BLaER1 (cell line): ENCODE results near the gene LHX3.

Experiments
- H3K27ac ChIP-seq: shearing (Covaris generic); formaldehyde crosslinking; 2 replicates; pipeline ENCODE4 v1.8.1; 2022
- H3K27me3 ChIP-seq: shearing (Covaris generic); formaldehyde crosslinking; 2 replicates; pipeline ENCODE4 v1.8.1; 2022
- H3K36me3 ChIP-seq: shearing (Covaris generic); formaldehyde crosslinking; 2 replicates; pipeline ENCODE4 v1.8.1; 2022
- H3K4me1 ChIP-seq: shearing (Covaris generic); formaldehyde crosslinking; 2 replicates; pipeline ENCODE4 v1.8.1; 2022
- H3K4me2 ChIP-seq: shearing (Covaris generic); formaldehyde crosslinking; 2 replicates; pipeline ENCODE4 v1.8.1; 2022
- H3K4me3 ChIP-seq: shearing (Covaris generic); formaldehyde crosslinking; 2 replicates; pipeline ENCODE4 v1.8.1; 2022
- H3K9ac ChIP-seq: shearing (Covaris generic); formaldehyde crosslinking; 2 replicates; pipeline ENCODE4 v1.8.1; 2022
- H3K9me3 ChIP-seq: shearing (Covaris generic); formaldehyde crosslinking; 2 replicates; pipeline ENCODE4 v1.8.1; 2022
- H4K20me1 ChIP-seq: shearing (Covaris generic); formaldehyde crosslinking; 2 replicates; pipeline ENCODE4 v1.8.1; 2022
- Cebpa-rat ChIP-seq: shearing (Covaris generic); IDR thresholded peaks from 2 replicates; pipeline ENCODE4 v1.8.1; 2022

Gene LHX3

DNA sequence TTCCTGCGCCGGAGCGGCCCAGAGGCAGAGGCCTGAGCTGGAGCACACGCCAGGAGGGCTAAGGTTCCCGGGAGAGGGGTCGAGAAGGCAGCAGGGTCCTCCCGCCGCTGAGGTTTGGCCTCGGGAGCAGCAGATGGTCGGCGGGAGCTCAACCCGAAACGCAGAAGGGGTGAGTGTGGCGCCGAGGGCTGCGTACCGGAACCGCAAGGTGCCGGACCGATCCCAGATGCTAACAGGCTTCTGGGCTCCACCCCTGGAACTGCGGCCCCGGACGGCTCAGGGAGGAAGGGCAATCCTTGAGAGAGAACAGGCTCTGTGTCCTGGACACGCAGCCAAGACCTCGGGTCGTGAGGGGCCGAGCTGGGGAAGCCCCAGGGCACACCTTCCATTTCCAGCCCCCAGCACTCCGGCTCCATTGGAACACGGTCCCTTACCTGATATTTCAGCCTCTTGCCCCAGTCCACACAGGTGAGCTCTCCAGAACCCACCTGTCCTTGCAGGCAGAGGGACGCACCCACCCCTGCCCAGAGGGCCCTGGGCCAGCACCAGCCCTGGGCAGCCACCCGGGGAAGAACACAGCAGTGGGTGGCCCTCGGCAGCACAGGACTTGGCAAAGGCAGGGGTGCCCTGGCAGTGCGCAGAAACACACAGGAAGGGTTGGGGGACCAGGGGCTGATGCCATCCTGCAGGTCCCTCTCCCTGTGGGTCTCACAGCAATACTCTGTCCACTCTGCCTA, 1.4 kb downstream of the LHX3 start:
- peaks cover 16% of the 10 kb centered on the region for H3K9me3 ChIP-seq
- no peak overlapping the region for H3K4me2 ChIP-seq
- H3K4me3 ChIP-seq: no peak overlapping the region
- peaks cover 27% of the 10 kb centered on the region for H3K36me3 ChIP-seq
- peaks cover 75% of the 10 kb centered on the region for H3K27me3 ChIP-seq
- no peak overlapping the region for H3K27ac ChIP-seq
- peaks cover 87% of the 10 kb centered on the region for H4K20me1 ChIP-seq
- H3K4me1 ChIP-seq: peaks cover 11% of the 10 kb centered on the region
- TF ChIP-seq Cebpa-rat: no peak
- H3K9ac ChIP-seq: no peak overlapping the region

- H3K4me2 ChIP-seq: no peak overlapping the region
- H3K27me3 ChIP-seq: peaks cover 83% of the 10 kb centered on the region
- no peak overlapping the region for H3K4me3 ChIP-seq
These were observed 2.2 kb downstream of the LHX3 start for GRCh38 chr9:136202454-136203407.

GRCh38 chr9:136201609-136202453, 3.1 kb downstream of the LHX3 start:
- no peak overlapping the region for H3K9ac ChIP-seq
- no peak for TF ChIP-seq Cebpa-rat
- H3K36me3 ChIP-seq: peaks cover 14% of the 10 kb centered on the region
- H3K4me2 ChIP-seq: no peak overlapping the region
- peaks cover 92% of the 10 kb centered on the region for H3K27me3 ChIP-seq
- H3K9me3 ChIP-seq: peaks cover 16% of the 10 kb centered on the region
- peaks cover 89% of the 10 kb centered on the region for H4K20me1 ChIP-seq
- no peak overlapping the region for H3K4me3 ChIP-seq
- H3K4me1 ChIP-seq: peaks cover 5% of the 10 kb centered on the region; the same call in 1 of the 2 replicates
- H3K27ac ChIP-seq: no peak overlapping the region

More at GRCh38 chr9:136202454-136203407, 2.2 kb downstream of the LHX3 start:
- Histone ChIP-seq H3K9ac (no peak overlapping the region), H3K9me3 (peaks cover 16% of the 10 kb centered on the region), H3K36me3 (peaks cover 21% of the 10 kb centered on the region), H3K4me1 (peaks cover 5% of the 10 kb centered on the region), H3K27ac (no peak overlapping the region), H4K20me1 (peaks cover 89% of the 10 kb centered on the region)
- no peak for TF ChIP-seq Cebpa-rat

DNA sequence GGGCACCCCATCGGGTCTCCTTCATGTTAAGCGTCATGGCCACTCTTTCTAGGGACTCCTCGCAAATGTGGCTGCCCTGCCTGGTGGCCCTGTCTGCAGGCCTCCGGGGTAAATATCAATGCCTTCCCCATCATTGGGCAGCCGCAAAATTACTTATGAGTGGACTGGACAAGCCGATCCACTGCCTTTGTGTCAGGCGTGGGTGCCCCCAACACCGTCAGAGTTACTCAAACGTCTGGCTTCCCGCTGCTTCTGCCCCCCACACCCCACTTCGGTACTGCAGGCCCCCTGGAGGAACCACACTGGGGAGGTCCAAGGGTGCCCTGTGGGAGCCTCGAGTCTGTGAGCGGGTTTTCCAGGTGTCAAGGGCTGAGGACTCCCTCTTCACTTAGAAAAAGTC, 3.8 kb downstream of the LHX3 start:
- H3K36me3 ChIP-seq: peaks cover 9% of the 10 kb centered on the region
- peaks cover 89% of the 10 kb centered on the region for H4K20me1 ChIP-seq
- H3K9ac ChIP-seq: no peak overlapping the region
- peaks cover 16% of the 10 kb centered on the region for H3K9me3 ChIP-seq
- TF ChIP-seq Cebpa-rat: no peak
- H3K4me2 ChIP-seq: no peak overlapping the region
- no peak overlapping the region for H3K27ac ChIP-seq
- H3K4me3 ChIP-seq: no peak overlapping the region
- H3K4me1 ChIP-seq: peaks cover 8% of the 10 kb centered on the region; the same call in 1 of the 2 replicates
- H3K27me3 ChIP-seq: peaks cover 99% of the 10 kb centered on the region

DNA sequence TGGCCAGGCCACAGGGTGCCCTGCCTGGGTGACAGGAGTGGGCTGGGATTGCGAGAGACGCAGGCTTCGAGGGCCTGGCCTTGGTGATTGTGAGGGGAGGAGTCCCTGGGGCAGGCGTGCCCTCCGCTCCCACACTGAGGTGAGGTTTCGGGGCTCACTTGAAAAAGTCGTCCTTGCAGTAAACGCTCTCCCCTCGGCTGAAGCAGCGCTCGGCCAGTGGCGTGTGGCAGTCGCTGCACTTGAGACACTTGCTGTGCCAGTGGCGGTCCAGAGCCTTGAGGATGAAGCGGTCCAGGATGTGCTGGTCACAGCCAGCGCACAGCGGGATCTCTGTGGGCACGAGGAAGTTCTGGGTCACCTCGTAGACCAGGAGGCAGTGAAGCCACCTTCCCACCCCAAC, 4.5 kb downstream of the LHX3 start:
- Histone ChIP-seq H4K20me1 (peaks cover 86% of the 10 kb centered on the region), H3K4me1 (peaks cover 8% of the 10 kb centered on the region; the same call in 1 of the 2 replicates), H3K36me3 (peaks cover 2% of the 10 kb centered on the region; the same call in 1 of the 2 replicates), H3K4me3 (no peak overlapping the region), H3K4me2 (no peak overlapping the region), H3K9ac (no peak overlapping the region), H3K27ac (no peak overlapping the region), H3K27me3 (peaks cover 99% of the 10 kb centered on the region), H3K9me3 (peaks cover 16% of the 10 kb centered on the region)
- TF ChIP-seq Cebpa-rat: no peak

DNA sequence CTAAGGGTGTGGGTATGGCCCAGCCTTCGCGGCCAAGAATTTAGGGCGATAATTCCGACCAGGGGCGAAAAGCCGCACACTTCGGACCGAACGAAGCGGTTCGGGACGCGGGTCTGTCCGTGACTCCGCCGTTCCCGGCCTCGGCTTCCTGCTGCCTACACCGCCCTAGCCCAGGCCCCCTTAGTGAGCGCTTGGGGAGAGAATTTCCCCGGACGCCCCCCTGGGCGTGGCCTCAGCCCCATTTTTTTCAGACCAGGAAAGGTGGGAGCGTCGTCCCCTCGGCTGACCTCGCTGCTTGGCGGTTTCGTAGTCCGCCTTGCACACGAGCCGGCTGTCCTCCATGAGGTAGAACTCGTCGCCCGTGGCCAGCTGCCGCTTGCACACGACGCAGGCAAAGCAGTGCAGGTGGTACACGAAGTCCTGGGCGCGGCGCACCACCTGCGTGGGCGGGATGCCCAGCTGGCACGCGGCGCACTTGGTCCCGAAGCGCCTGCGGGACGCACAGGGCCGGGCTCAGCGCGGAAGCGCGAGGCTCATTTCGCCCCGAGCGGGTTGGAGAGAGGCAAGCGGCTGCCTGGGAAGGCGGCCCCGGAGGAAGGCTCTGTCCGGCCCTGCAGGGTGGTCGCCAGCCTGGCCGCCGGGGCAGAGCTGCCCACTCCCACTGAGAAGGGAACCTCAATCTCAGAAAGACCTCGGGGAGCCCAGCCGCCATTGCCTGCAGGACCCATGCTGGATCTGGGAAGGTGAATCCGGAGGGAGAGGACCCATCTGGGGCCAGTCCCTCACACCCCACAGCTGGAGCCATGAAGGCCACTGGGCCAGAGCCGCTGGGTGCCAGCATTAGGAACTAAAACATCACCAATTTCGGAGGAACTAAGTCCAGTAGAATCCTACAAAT, 5.3 kb downstream of the LHX3 start:
- Histone ChIP-seq H3K4me1 (peaks cover 8% of the 10 kb centered on the region; the same call in 1 of the 2 replicates), H3K4me3 (no peak overlapping the region), H3K27ac (no peak overlapping the region), H3K4me2 (no peak overlapping the region), H3K9ac (no peak overlapping the region), H3K9me3 (peaks cover 16% of the 10 kb centered on the region), H3K27me3 (peaks cover 99% of the 10 kb centered on the region), H3K36me3 (no peaks in the 10 kb centered on the region), H4K20me1 (peaks cover 84% of the 10 kb centered on the region)
- TF ChIP-seq Cebpa-rat: no peak

GRCh38 chr9:136198605-136199083, 6.3 kb downstream of the LHX3 start:
- H3K4me1 ChIP-seq: peaks cover 8% of the 10 kb centered on the region; the same call in 1 of the 2 replicates
- peaks cover 74% of the 10 kb centered on the region for H4K20me1 ChIP-seq
- no peak overlapping the region for H3K27ac ChIP-seq
- no peaks in the 10 kb centered on the region for H3K36me3 ChIP-seq
- no peak for TF ChIP-seq Cebpa-rat
- peaks cover 16% of the 10 kb centered on the region for H3K9me3 ChIP-seq
- no peak overlapping the region for H3K4me3 ChIP-seq
- peaks cover 99% of the 10 kb centered on the region for H3K27me3 ChIP-seq
- no peak overlapping the region for H3K9ac ChIP-seq
- H3K4me2 ChIP-seq: no peak overlapping the region

- Histone ChIP-seq H3K9ac (no peak overlapping the region), H4K20me1 (peaks cover 74% of the 10 kb centered on the region), H3K27me3 (peaks cover 99% of the 10 kb centered on the region), H3K27ac (no peak overlapping the region), H3K9me3 (peaks cover 20% of the 10 kb centered on the region), H3K4me1 (peaks cover 8% of the 10 kb centered on the region; the same call in 1 of the 2 replicates), H3K4me2 (no peak overlapping the region), H3K36me3 (no peaks in the 10 kb centered on the region), H3K4me3 (no peak overlapping the region)
- TF ChIP-seq Cebpa-rat: no peak
These were observed 6.9 kb downstream of the LHX3 start for GRCh38 chr9:136197930-136198604.
